IMR-90 (cell line): Measurements from ENCODE around the gene TPP2.

Experiments
- BHLHE40 ChIP-seq: fragments of 150-350 bp; IDR thresholded peaks from 2 replicates; pipeline ENCODE4 v1.6.1; 2016; ENCODE audit warnings: mild to moderate bottlenecking, low read depth, low read length
- CHD1 ChIP-seq: IDR thresholded peaks from 2 replicates; pipeline ENCODE4 v1.6.1; 2012; ENCODE audit warnings: low read depth, low read length, improper control_type of control experiment
- CTCF ChIP-seq: conservative IDR thresholded peaks from 2 replicates; pipeline ENCODE4 v1.5.1; 2012; ENCODE audit warnings: mild to moderate bottlenecking, low read depth, low read length, improper control_type of control experiment
- ELK1 ChIP-seq: fragments of 150-350 bp; IDR thresholded peaks from 2 replicates; pipeline ENCODE4 v1.6.1; 2016; ENCODE audit warnings: low read depth, mild to moderate bottlenecking, low read length, moderate library complexity, borderline replicate concordance
- FOS ChIP-seq: fragments of 150-350 bp; IDR thresholded peaks from 2 replicates; pipeline ENCODE4 v1.6.1; 2016; ENCODE audit warnings: low read depth, low read length
- MAZ ChIP-seq: IDR thresholded peaks from 2 replicates; pipeline ENCODE4 v1.6.1; 2012; ENCODE audit warnings: low read depth, mild to moderate bottlenecking, low read length, improper control_type of control experiment, moderate library complexity, borderline replicate concordance
- POLR2A ChIP-seq: IDR thresholded peaks from 2 replicates; pipeline ENCODE4 v1.6.1; 2012; ENCODE audit warnings: mild to moderate bottlenecking, low read depth, low read length
- RAD21 ChIP-seq: IDR thresholded peaks from 2 replicates; pipeline ENCODE4 v1.6.1; 2012; ENCODE audit warnings: low read length, improper control_type of control experiment
- RCOR1 ChIP-seq: IDR thresholded peaks from 2 replicates; pipeline ENCODE4 v1.6.1; 2012; ENCODE audit warnings: mild to moderate bottlenecking, low read length, improper control_type of control experiment; ENCODE audit not compliant: insufficient replicate concordance
- RFX5 ChIP-seq: IDR thresholded peaks from 2 replicates; pipeline ENCODE4 v1.8.0; 2012; ENCODE audit warnings: low read depth, mild to moderate bottlenecking, low read length, moderate library complexity

- TF ChIP-seq CTCF, result no peak
- TF ChIP-seq CHD1, result no peak
- no peak for TF ChIP-seq POLR2A
- no peak for TF ChIP-seq RFX5
- no peak for TF ChIP-seq ELK1
- no peak for TF ChIP-seq RCOR1
- no peak for TF ChIP-seq MAZ
- TF ChIP-seq RAD21, result no peak
- TF ChIP-seq FOS, result no peak
- TF ChIP-seq BHLHE40, result no peak
These were observed 107.7 kb downstream of the TPP2 start for GRCh38 chr13:102704238-102705058.
